GM12864 (cell line): ENCODE data around the gene ZFHX3.
"Not testable (repeated sequence)": the region's sequence is repeated elsewhere in the genome, so short reads cannot be mapped to it uniquely, and the experiment has no call there.

Experiments used
- DNase-seq: peaks from one replicate; pipeline ENCODE4 v3.0.0-alpha.2; 2011; ENCODE audit warnings: low read depth
- H3K4me3 ChIP-seq: 2 replicates; pipeline ENCODE4 v1.5.1; 2011; ENCODE audit warnings: mild to moderate bottlenecking, low read depth, low read length, control low read depth
- CTCF ChIP-seq: IDR thresholded peaks from 2 replicates; pipeline ENCODE4 v1.5.1; 2011; ENCODE audit warnings: low read depth, mild to moderate bottlenecking, moderate library complexity, low read length, control low read depth, inconsistent platforms; ENCODE audit errors: missing control alignments

ZFHX3 gene

GRCh38 chr16:73092236-73092781 is 44.4 kb upstream of the ZFHX3 start:
- TF ChIP-seq CTCF = no peak
- no peak overlapping the region for H3K4me3 ChIP-seq
- no peak for DNase-seq

GRCh38 chr16:73091174-73091573 is 43.2 kb upstream of the ZFHX3 start:
- H3K4me3 ChIP-seq = no peak overlapping the region
- TF ChIP-seq CTCF = no peak
- DNase-seq = no peak

GRCh38 chr16:73089420-73089819 is 41.5 kb upstream of the ZFHX3 start:
- no peak for TF ChIP-seq CTCF
- H3K4me3 ChIP-seq = no peak overlapping the region
- no peak for DNase-seq

GRCh38 chr16:73086108-73086507 is 38.2 kb upstream of the ZFHX3 start:
- no peak overlapping the region for H3K4me3 ChIP-seq
- no peak for TF ChIP-seq CTCF
- no peak for DNase-seq

- no peak overlapping the region for H3K4me3 ChIP-seq
- no peak for TF ChIP-seq CTCF
- no peak for DNase-seq
Observed at GRCh38 chr16:73083271-73083670, 35.3 kb upstream of the ZFHX3 start.

GRCh38 chr16:73082634-73083051 is 34.7 kb upstream of the ZFHX3 start:
- H3K4me3 ChIP-seq, DNase-seq: not testable (repeated sequence)

GRCh38 chr16:73080931-73081330 is 33.0 kb upstream of the ZFHX3 start:
- no peak overlapping the region for H3K4me3 ChIP-seq
- DNase-seq = no peak
- no peak for TF ChIP-seq CTCF
